GM13976 (cell line): ENCODE data around the gene NAIF1.
"Not testable (repeated sequence)": the region's sequence is repeated elsewhere in the genome, so short reads cannot be mapped to it uniquely, and the experiment has no call there.

Source experiments
- DNase-seq: peaks from one replicate; pipeline ENCODE4 v3.0.0; 2012; ENCODE audit warnings: low spot score
- in situ Hi-C: fragments of 300-500 bp; cut with MboI; formaldehyde crosslinking; loops from one replicate; pipeline ENCODE4 v1.12.0; 2022; ENCODE audit warnings: low sequenced_read_pairs, mixed read lengths, inconsistent platforms; ENCODE audit not compliant: unreplicated experiment
- TF ChIP-seq, protein P1 (sequence below): IDR thresholded peaks from 2 replicates; pipeline ENCODE4 v1.5.1; 2012; ENCODE audit warnings: borderline replicate concordance, mild to moderate bottlenecking; ENCODE audit not compliant: insufficient read depth; ENCODE audit errors: extremely low read depth, missing control alignments, control extremely low read depth

NAIF1 gene

DNA sequence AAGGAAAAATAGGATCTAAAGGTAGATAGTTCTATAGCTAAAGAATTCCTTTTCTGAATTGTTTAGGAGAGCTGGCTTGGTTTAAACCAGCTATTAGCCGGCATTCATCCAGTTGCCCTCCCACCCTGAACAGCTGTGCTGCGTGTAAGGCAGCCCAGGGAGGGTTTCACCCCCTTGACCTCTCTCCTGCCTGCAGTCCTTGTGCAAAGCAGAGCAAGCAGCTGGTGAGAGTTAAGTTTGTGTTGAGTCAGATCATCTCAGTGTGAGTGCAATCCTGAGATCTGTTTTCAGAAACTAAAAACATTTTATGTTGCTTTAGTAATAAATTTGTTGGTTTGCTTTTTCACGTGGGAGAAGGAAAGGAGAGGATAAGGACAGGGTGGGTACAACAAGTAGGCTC is 13.9 kb upstream of the NAIF1 start:
- in situ Hi-C loops: no loop called here
- DNase-seq: no peak
- TF ChIP-seq, protein P1, sequence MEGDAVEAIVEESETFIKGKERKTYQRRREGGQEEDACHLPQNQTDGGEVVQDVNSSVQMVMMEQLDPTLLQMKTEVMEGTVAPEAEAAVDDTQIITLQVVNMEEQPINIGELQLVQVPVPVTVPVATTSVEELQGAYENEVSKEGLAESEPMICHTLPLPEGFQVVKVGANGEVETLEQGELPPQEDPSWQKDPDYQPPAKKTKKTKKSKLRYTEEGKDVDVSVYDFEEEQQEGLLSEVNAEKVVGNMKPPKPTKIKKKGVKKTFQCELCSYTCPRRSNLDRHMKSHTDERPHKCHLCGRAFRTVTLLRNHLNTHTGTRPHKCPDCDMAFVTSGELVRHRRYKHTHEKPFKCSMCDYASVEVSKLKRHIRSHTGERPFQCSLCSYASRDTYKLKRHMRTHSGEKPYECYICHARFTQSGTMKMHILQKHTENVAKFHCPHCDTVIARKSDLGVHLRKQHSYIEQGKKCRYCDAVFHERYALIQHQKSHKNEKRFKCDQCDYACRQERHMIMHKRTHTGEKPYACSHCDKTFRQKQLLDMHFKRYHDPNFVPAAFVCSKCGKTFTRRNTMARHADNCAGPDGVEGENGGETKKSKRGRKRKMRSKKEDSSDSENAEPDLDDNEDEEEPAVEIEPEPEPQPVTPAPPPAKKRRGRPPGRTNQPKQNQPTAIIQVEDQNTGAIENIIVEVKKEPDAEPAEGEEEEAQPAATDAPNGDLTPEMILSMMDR: no peak

DNA sequence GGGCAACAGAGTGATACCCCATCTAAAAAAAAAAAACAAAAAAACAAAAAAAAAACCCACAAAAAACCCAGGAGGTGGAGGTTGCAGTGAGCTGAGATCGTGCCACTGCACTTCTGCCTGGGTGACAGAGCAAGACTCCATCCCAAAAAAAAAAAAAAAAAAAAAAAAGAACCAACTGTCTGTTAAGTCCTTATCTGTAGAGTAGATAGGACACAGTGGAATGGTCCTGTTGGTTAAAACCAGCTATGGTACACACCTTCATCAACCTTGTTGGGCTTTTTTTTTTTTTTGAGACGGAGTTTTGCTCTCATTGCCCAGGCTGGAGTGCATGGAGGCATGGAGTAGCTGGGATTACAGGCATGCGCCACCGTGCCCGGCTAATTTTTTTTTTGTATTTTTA is 13.1 kb upstream of the NAIF1 start:
- TF ChIP-seq, protein P1: no peak
- DNase-seq: no peak
- in situ Hi-C loops: no loop called here

DNA sequence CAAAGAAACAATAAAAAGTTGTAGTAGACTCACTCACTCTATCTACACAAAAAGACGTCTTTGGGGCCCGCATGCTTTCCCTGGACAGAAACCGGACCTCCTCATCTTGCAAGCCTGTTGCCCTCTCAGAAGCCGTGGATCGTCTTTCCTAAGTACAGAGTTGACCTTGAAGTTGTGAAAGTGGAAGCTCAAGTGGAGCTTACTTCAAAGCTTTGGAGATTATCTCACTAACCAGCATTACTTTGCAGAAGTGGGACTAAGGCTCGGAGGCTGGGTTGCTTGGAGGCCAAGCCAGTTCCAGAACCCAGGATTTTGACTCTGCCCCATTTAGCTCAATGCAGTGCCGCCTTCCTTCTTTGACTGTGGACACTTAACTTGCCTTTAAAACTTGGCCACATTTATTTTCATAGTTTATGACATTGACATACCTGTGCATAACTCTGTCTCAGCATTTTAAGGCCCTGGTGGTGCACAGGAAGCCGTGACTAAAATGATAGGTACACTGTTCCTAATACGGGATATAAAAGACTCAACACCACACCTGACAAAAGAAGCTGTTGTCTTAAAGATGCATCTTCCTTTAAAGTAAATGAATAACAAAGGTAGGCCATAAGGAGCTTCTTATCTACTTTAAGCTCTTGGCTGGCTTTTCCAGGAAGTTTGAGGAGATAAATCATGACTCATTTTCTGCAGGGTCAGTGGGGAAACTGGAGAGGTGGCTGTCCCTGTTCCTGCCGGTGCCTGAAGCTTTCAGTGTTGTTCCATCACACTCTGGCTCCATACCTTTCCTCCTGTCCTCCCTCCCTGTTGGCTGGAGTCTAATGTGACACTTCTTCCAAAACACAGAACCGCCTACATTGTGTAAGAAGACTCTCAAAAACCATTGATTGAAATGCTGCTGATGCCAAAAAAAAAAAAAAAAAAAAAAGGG is 11.6 kb upstream of the NAIF1 start:
- DNase-seq: no peak
- in situ Hi-C loops: no loop called here
- TF ChIP-seq, protein P1: no peak

DNA sequence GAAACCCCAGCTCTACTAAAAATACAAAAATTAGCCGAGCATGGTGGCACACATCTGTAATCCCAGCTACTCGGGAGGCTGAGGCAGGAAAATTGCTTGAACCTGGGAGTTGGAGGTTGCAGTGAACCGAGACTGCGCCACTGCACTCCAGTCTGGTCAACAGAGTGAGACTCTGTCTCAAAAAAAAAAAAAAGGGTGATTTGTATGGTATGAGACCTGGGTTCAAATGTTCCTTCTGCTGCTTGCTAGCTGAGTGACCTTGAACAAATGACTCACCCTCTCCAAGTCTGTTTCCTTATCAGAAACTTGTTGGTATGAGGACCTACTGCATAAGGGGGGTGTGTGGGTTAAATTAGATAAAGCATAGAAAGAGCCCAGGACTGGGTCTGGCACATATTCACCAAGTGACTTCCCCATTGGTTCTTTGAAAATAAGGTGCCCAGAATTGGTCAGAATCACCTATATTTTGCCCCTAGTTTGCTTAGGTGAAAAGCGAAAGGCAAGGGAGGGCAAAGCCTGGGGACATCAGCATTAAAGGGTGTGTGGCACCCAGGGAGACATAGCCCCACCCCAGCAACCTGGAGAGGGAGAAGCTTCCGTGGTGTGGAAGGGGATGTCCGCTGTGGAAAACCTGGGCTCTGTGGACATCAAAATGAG is 10.9 kb upstream of the NAIF1 start:
- in situ Hi-C loops: no loop called here
- no peak for DNase-seq
- TF ChIP-seq, protein P1: no peak

DNA sequence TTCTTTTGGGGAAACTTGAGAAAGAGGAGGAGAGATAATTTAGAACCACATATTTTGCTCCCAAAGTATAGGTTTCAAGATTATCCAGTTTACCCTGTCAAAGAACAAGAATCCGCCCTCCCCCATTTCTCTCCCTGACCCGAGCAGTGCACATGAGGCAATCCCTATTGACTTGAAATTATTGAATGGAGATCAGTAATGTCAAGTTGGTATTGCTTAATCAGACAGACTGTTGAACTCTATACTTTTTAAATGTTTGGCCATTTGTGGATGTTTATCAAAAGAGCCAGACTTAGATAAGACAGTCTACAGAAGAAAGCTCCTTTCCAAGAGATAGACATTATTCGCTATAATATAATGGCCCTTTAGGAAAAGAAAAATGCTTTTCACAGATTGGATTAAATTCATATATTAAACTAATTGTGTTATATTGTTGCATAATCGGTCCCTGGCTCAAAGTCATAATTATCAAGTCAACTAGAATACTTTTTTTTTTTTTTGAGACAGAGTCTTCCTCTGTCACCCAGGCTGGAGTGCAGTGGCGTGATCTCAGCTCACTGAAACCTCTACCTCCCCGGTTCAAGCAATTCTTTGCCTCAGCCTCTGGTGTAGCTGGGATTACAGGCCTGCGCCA is 6.2 kb upstream of the NAIF1 start:
- DNase-seq: no peak
- TF ChIP-seq, protein P1: no peak
- in situ Hi-C loops: no loop called here

DNA sequence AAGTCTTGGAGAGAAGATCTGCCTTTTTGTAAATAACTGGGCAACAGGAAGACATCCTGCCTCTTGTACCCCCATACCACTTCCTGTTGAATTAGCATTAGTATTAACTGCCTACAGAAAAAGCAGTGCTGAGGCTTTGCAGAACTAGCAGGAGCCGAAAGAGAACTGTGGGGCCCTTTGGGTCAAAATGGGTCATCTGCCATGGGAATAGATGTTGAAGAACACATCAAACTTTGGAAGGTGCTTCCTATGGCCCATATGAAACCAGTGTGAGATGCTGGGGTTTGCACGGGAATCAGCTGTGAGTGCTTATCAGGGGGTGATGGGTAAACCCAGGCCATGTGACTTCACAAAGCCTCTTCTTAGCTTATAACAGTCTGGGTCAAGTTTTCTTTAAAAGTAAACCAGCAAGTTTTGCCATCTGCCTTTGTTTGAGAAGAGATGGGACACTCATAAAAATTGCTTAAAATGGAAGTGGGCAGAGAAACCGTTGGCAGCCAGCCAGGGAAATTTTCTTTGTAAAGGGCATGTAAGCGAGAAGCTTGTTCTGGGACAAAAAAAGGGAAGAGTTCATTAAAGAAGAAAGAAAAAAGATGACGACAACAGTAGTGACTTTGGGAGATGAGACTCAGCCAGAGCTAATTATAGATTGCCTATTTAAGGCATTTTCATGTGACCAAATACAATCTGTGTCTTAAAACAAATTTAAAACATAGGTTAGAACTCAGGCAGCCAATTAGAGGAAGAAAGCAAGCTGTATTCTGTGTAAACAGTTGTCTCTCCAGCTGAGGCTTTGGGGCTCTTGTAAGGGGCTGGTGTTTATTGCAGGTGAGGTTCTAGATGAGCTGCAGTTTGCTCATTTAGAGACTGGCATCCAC is 5.3 kb upstream of the NAIF1 start:
- peak; percentile 61 for DNase-seq
- in situ Hi-C loops: no loop called here
- TF ChIP-seq, protein P1: no peak

DNA sequence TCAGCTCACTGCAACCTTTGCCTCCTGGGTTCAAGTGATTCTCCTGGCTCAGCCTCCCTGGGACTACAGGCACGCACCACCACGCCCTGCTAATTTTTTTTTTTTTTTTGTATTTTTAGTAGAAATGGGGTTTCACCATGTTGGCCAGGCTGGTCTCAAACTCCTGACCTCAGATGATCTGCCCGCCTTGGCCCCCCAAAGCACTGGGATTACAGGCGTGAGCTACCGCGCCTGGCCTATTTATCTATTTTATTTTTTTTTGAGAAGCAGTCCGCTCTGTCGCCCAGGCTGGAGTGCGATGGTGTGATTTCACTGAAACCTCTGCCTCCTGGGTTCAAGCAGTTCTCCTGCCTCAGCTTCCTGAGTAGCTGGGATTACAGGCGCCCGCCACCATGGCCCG is 4.4 kb upstream of the NAIF1 start:
- in situ Hi-C loops, DNase-seq: not testable (repeated sequence)
